Mononuclear cell (primary cell): ENCODE data around the gene GUCY2D. TPM values are rescaled to one million over a fixed set of nuclear protein-coding genes. Genes with fewer than 3 reads are reported as not detected.

Experiments used
- total RNA-seq: library from RNA; depleted of rRNA; stranded (reverse); fragments of >200 nt; gene quantifications from one replicate; pipeline ENCODE4 v1.2.3, GENCODE V29; 2012

Gene GUCY2D
- total RNA-seq, 1 donor, result 0.10 TPM

Other genes with a start within 250 kb of the GUCY2D start
- 88.1 TPM for gene KDM6B, start 168.4 kb upstream of the GUCY2D start, total RNA-seq
- gene TMEM88, start 147.5 kb upstream of the GUCY2D start, total RNA-seq, result 8.5 TPM
- 14.0 TPM for gene NAA38, start 145.1 kb upstream of the GUCY2D start, total RNA-seq
- gene CYB5D1, start 144.6 kb upstream of the GUCY2D start, total RNA-seq, result 8.8 TPM
- gene CHD3, start 113.8 kb upstream of the GUCY2D start, total RNA-seq, result 96.4 TPM
- 2.4 TPM for gene RNF227, start 86.3 kb upstream of the GUCY2D start, total RNA-seq
- gene KCNAB3, start 72.8 kb upstream of the GUCY2D start, total RNA-seq, result 1.2 TPM
- 21.4 TPM for gene TRAPPC1, start 70.7 kb upstream of the GUCY2D start, total RNA-seq
- 9.2 TPM for gene CNTROB, start 70.4 kb upstream of the GUCY2D start, total RNA-seq
- gene ALOX15B, start 36.4 kb downstream of the GUCY2D start, total RNA-seq, result 0.10 TPM
- gene ALOX12B, start 85.1 kb downstream of the GUCY2D start, total RNA-seq, result not detected
- gene ALOXE3, start 115.9 kb downstream of the GUCY2D start, total RNA-seq, result 0.10 TPM
- not detected for gene HES7, start 121.5 kb downstream of the GUCY2D start, total RNA-seq
- 250 TPM for gene PER1, start 149.8 kb downstream of the GUCY2D start, total RNA-seq
- 40.3 TPM for gene VAMP2, start 160.3 kb downstream of the GUCY2D start, total RNA-seq
- gene TMEM107, start 173.8 kb downstream of the GUCY2D start, total RNA-seq, result 221 TPM
- 9.2 TPM for gene BORCS6, start 187.6 kb downstream of the GUCY2D start, total RNA-seq
- 1.5 TPM for gene AURKB, start 208.0 kb downstream of the GUCY2D start, total RNA-seq
- gene CTC1, start 245.4 kb downstream of the GUCY2D start, total RNA-seq, result 61.2 TPM
- 6.0 TPM for gene PFAS, start 246.7 kb downstream of the GUCY2D start, total RNA-seq